ENCODE results near the gene MGLL.

Gene MGLL

GRCh38 chr3:127678315-127678599 is 144.1 kb downstream of the MGLL start:
- no peak overlapping the region for H3K27ac Mint-ChIP-seq
- peaks cover 19% of the 10 kb centered on the region for H3K4me1 Mint-ChIP-seq
- no peak for DNase-seq
- no peak for ATAC-seq
- no peaks in the 10 kb centered on the region for H3K9me3 Mint-ChIP-seq
- no peaks in the 10 kb centered on the region for H3K36me3 Mint-ChIP-seq (ENCODE audit: low read depth)
- H3K27me3 Mint-ChIP-seq = no peaks in the 10 kb centered on the region
- no peak overlapping the region for H3K4me3 Mint-ChIP-seq

GRCh38 chr3:127677541-127678314 is 144.6 kb downstream of the MGLL start:
- peaks cover 19% of the 10 kb centered on the region for H3K4me1 Mint-ChIP-seq
- no peak overlapping the region for H3K4me3 Mint-ChIP-seq
- ATAC-seq (no peak), DNase-seq (no peak)
- H3K36me3 Mint-ChIP-seq (ENCODE audit: low read depth) = no peaks in the 10 kb centered on the region
- H3K9me3 Mint-ChIP-seq = no peaks in the 10 kb centered on the region
- H3K27me3 Mint-ChIP-seq = no peaks in the 10 kb centered on the region
- H3K27ac Mint-ChIP-seq = no peak overlapping the region

GRCh38 chr3:127676921-127677351 is 145.4 kb downstream of the MGLL start:
- H3K4me3 Mint-ChIP-seq = no peak overlapping the region

GRCh38 chr3:127676456-127676855 is 145.9 kb downstream of the MGLL start:
- Mint-ChIP-seq H3K9me3 (no peaks in the 10 kb centered on the region), H3K36me3 (ENCODE audit: low read depth) (no peaks in the 10 kb centered on the region), H3K27ac (no peak overlapping the region), H3K4me1 (peaks cover 19% of the 10 kb centered on the region), H3K4me3 (no peak overlapping the region), H3K27me3 (no peaks in the 10 kb centered on the region)
- no peak for DNase-seq
- ATAC-seq = no peak

More at GRCh38 chr3:127676921-127677351, 145.4 kb downstream of the MGLL start:
- Mint-ChIP-seq H3K36me3 (ENCODE audit: low read depth) (no peaks in the 10 kb centered on the region), H3K4me1 (peaks cover 19% of the 10 kb centered on the region), H3K9me3 (no peaks in the 10 kb centered on the region), H3K27ac (no peak overlapping the region), H3K27me3 (no peaks in the 10 kb centered on the region)
- no peak for ATAC-seq
- DNase-seq = no peak

DNA sequence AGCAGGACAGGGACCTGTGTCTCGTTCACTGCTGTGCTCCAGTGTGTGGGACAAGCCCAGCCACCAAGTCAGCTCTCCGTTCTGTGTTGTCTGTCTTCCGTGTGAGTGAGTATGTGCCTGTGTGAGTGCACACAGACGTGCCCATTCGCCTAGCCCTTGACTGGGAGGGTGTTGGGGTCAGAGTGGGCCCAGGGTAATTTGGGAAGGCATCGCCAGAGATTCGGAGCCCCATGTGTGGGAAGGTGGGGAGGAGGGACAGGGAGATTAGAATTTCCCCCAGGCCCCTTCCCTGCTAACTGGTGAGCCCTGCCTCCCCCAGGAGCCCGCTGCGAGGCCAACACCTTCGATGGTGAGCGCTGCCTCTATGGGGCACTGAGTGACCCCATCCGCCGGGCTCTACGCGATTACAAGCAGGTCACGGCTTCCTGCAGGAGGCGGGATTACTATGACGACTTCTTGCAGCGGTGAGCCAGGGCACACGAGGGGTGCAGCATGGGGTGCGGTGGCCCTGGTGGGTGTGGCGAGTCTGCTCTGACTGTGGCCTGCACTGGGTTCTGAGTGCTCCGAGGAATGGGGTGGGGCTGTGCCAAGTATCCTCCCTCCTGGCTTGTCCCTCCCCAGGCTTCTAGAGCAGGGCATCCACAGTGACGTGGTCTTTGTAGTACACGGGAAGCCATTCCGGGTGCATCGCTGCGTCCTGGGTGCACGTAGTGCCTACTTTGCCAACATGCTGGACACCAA is 146.5 kb downstream of the MGLL start:
- Mint-ChIP-seq H3K27ac (no peak overlapping the region), H3K9me3 (no peaks in the 10 kb centered on the region), H3K4me1 (peaks cover 19% of the 10 kb centered on the region), H3K4me3 (no peak overlapping the region), H3K36me3 (ENCODE audit: low read depth) (no peaks in the 10 kb centered on the region), H3K27me3 (no peaks in the 10 kb centered on the region)
- ATAC-seq (no peak), DNase-seq (no peak)

DNA sequence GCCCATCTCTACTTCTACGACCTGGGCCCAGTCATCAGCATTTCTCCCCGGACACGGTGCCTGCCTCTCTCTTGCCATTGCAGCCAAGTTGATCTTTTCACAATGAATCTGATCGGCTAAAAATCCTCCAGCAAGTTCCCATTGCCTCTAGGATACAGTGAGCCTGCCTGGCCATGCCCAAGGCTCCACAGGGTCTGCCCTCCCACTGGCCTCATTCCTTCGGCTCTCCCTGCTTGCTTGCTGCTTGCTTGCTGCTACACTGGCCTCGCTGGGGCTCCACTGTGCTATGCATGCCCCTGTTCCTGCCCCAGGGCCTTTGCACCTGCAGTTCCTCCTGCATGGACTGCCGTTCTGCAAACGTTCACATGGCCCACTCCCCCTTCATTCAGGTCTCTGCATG is 147.5 kb downstream of the MGLL start:
- H3K27me3 Mint-ChIP-seq = no peaks in the 10 kb centered on the region
- no peaks in the 10 kb centered on the region for H3K36me3 Mint-ChIP-seq (ENCODE audit: low read depth)
- H3K9me3 Mint-ChIP-seq = no peaks in the 10 kb centered on the region
- no peak overlapping the region for H3K27ac Mint-ChIP-seq
- ATAC-seq = no peak
- DNase-seq = no peak
- H3K4me3 Mint-ChIP-seq = peak overlapping the region; percentile 25
- H3K4me1 Mint-ChIP-seq = peaks cover 19% of the 10 kb centered on the region

GRCh38 chr3:127674101-127674721 is 148.1 kb downstream of the MGLL start:
- Mint-ChIP-seq H3K27ac (no peak overlapping the region), H3K4me3 (peak overlapping the region; percentile 80), H3K36me3 (ENCODE audit: low read depth) (no peaks in the 10 kb centered on the region), H3K4me1 (peaks cover 19% of the 10 kb centered on the region), H3K9me3 (no peaks in the 10 kb centered on the region), H3K27me3 (no peaks in the 10 kb centered on the region)
- ATAC-seq (no peak), DNase-seq (no peak)

DNA sequence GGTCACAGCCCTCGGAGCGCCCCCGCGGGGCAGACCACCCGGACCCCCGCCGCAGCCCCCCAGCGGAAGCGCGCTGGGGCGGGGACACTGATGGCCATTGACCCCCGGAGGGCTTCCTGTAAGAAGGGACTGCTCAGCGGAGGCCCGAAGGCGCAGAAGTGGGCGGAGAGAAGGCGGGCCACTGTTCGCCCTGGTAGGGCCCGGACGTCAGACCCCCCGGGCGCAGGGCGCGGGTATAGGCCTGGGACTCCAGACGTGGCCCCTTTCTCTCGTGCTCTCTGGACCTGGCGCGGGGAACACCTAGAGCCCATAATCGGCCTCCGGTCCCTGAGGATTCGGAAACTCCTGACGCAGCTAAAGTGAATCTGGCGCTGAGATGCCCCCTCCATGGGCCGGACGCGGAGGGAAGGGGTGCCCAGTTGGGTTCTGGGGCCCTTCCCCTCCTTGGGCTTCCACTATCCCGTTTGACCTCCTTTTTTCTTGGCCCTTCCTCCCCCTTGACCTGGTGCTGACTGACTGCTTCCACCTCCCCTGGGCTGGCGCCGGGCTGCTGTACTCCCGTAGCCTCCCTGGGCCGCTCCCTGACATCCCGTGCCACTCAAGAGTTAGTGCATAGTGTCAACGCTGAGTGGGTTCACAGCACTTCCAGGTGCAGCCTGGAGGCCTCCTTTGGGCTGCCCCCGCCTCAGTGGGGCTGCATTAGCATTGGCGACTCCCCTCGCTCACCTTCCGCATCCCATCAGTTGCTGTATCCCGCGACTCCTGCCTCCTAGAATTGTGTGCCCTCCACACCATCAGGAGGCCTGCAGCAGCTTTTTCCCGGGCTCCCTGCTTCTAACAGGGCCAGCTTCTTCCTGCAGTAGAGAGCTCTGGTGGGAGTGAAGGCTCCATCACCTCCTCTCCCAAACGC is 148.9 kb downstream of the MGLL start:
- ATAC-seq (peak; percentile 37), DNase-seq (peak; percentile 45)
- Mint-ChIP-seq H3K4me1 (peaks cover 19% of the 10 kb centered on the region), H3K36me3 (ENCODE audit: low read depth) (no peaks in the 10 kb centered on the region), H3K27me3 (no peaks in the 10 kb centered on the region), H3K4me3 (peak overlapping the region; percentile 88), H3K9me3 (no peaks in the 10 kb centered on the region), H3K27ac (peak overlapping the region; percentile 18)

DNA sequence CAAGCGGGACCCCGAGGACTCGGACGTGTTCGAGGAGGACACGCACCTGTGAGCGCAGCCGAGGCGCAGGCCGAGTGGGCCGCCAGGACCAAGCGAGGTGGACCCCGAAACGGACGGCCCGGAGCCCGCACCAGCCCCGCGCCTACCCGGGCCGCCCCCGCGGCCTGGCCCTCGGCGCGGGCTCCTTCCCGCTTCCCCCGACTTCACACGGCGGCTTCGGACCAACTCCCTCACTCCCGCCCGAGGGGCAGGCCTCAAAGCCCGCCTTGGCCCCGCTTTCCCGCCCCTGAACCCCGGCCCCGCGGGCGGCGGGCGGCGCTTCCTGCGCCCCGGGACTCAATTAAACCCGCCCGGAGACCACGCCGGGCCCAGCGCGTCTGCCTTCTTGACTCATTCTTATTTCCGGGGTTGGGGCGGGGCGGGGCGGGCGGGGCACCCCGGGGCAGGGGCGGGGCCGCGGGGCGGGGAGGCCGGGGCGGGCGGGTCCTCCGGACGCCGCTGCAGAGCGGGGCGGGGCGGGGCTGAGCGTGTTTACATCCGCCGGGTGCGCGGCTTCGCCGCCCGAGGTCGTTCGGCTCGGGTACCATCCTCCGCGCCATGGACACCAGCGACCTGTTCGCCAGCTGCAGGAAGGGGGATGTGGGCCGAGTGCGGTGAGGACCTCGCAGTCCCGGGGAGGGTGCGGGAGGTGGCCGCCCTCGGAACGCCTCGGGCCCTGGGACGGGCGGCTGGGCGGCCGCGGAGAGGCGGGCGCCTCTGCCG is 149.7 kb downstream of the MGLL start, which contains the start of gene ABTB1:
Gene ABTB1, plus strand, starts transcription at position 524 of the 762 bp plus-strand sequence. Its CDS starts 74 bp downstream, at position 598.
- peak; percentile 89 for DNase-seq
- peak; percentile 85 for ATAC-seq
- peak within 1 kb of the TSS; percentile 90 for H3K27ac Mint-ChIP-seq
- H3K36me3 Mint-ChIP-seq (ENCODE audit: low read depth) = no peaks in the 10 kb centered on the region
- H3K4me1 Mint-ChIP-seq = peaks cover 19% of the 10 kb centered on the region
- peak within 1 kb of the TSS; percentile 88 for H3K4me3 Mint-ChIP-seq
- no peaks in the 10 kb centered on the region for H3K9me3 Mint-ChIP-seq
- H3K27me3 Mint-ChIP-seq = no peaks in the 10 kb centered on the region

DNA sequence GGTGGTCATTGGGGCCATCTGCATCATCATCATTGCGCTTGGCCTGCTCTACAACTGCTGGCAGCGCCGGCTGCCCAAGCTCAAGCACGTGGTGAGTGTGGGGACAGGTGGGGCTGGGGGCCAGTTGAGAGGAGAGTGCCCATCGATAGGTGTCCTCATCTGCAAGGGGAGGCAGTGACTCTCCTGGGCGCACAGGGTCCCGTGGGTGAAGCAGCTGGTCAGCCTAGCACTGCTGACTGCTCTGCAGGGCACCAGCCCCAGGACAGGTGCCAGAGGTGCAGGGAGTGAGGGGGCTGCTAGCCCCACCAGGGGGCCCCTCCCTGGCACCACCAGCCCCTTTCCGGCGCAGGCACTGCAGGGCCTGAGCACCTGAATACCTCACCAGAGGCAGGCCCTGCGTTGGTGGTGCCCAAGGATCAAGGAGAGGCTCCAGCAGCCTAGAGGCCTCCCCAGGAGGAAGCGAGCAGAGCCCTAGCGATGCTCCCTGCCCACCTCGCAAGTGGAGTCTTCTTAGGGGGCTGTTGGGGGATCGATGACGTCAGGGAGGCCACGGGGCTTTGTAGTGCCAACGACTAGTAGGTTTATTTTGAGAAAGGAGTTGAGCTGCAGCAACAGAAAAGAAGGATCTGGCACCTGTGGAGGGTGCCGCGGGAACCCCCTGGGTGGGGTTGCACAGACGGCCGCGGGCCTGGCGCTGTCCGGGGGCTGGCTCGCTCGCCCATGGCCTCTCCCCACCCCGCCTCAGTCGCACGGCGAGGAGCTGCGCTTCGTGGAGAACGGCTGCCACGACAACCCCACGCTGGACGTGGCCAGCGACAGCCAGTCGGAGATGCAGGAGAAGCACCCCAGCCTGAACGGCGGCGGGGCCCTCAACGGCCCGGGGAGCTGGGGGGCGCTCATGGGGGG is 150.5 kb downstream of the MGLL start:
- Mint-ChIP-seq H3K36me3 (ENCODE audit: low read depth) (no peaks in the 10 kb centered on the region), H3K4me3 (peak overlapping the region; percentile 88), H3K4me1 (peaks cover 19% of the 10 kb centered on the region), H3K27ac (peak overlapping the region; percentile 90), H3K9me3 (no peaks in the 10 kb centered on the region), H3K27me3 (no peaks in the 10 kb centered on the region)
- DNase-seq (peak; percentile 47), ATAC-seq (peak; percentile 15)

DNA sequence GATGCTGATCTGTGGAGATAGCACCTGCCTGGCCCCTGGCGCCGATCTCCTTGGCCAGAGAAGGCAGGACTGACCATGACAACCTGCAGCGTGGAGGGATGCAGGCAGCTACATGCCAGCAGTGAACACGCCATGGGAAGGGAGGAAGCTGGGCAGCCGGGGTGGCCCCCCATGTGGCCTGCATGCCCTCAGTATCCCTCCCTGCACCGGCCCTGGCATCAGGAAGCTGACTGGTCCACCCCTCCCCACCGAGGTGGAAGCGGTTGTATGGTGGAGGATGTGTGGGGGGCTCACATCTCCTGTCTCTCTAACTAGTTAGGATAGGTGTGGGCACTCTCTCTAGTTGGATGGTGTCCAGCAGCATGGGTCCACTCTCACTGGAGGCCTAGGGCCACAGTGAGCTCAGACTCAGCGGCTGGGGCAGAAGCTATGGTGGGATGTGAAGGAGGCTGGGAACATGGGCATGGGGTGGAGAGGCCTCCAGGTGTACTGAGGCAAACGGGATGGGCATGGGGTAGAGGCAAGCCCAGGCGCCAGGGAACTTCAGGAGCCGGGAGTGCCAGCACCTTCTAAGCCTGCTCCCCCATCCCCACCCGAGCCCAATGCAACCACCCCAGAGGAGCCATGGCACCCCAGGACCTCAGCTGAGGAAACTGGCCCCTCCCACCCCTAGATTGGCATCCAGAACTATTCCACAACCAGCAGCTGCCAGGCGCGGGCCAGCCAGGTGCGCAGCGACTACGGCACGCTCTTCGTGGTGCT is 151.4 kb downstream of the MGLL start:
- H3K9me3 Mint-ChIP-seq = no peaks in the 10 kb centered on the region
- H3K4me1 Mint-ChIP-seq = peaks cover 19% of the 10 kb centered on the region
- peak overlapping the region; percentile 88 for H3K4me3 Mint-ChIP-seq
- no peaks in the 10 kb centered on the region for H3K27me3 Mint-ChIP-seq
- H3K27ac Mint-ChIP-seq = peak overlapping the region; percentile 90
- H3K36me3 Mint-ChIP-seq (ENCODE audit: low read depth) = no peaks in the 10 kb centered on the region
- ATAC-seq = no peak
- no peak for DNase-seq

GRCh38 chr3:127670229-127670559 is 152.1 kb downstream of the MGLL start:
- Mint-ChIP-seq H3K27me3 (no peaks in the 10 kb centered on the region), H3K9me3 (no peaks in the 10 kb centered on the region), H3K36me3 (ENCODE audit: low read depth) (no peaks in the 10 kb centered on the region), H3K27ac (no peak overlapping the region), H3K4me3 (no peak overlapping the region), H3K4me1 (peaks cover 19% of the 10 kb centered on the region)
- ATAC-seq (no peak), DNase-seq (no peak)

Data from activated naive CD8-positive, alpha-beta T cell treated with anti-CD3 and anti-CD28 coated beads, Interleukin-2, amount 50 U/mL, for 24 hours (primary cell).